Activated T-cell treated with anti-CD3 and anti-CD28 coated beads, Interleukin-2, amount 50 U/mL, for 24 hours (primary cell): ENCODE measurements around the gene OXTR.

Experiments used
- DNase-seq: peaks from one replicate; pipeline ENCODE4 v3.0.0-alpha.2; 2020
- H3K27ac Mint-ChIP-seq: 2 replicates; pipeline ENCODE4 v1.8.0; 2020; ENCODE audit warnings: mild to moderate bottlenecking, mixed read lengths
- H3K27me3 Mint-ChIP-seq: 2 replicates; pipeline ENCODE4 v1.8.0; 2020; ENCODE audit warnings: mixed read lengths
- H3K36me3 Mint-ChIP-seq: 2 replicates; pipeline ENCODE4 v1.8.0; 2020; ENCODE audit warnings: low read depth, mixed read lengths
- H3K4me1 Mint-ChIP-seq: 2 replicates; pipeline ENCODE4 v1.8.0; 2020; ENCODE audit warnings: low read depth, mixed read lengths
- H3K4me3 Mint-ChIP-seq: 2 replicates; pipeline ENCODE4 v1.8.0; 2020; ENCODE audit warnings: mild to moderate bottlenecking, moderate library complexity, mixed read lengths
- H3K9me3 Mint-ChIP-seq: 2 replicates; pipeline ENCODE4 v1.8.0; 2020; ENCODE audit warnings: mixed read lengths

Gene OXTR

GRCh38 chr3:8739757-8740504 lies 29.5 kb downstream of the OXTR start:
- Mint-ChIP-seq H3K27ac (no peak overlapping the region), H3K36me3 (no peaks in the 10 kb centered on the region)

GRCh38 chr3:8738639-8739038 lies 30.8 kb downstream of the OXTR start:
- no peak overlapping the region for H3K27ac Mint-ChIP-seq
- peaks cover 15% of the 10 kb centered on the region for H3K27me3 Mint-ChIP-seq
- H3K9me3 Mint-ChIP-seq: no peaks in the 10 kb centered on the region
- no peak for DNase-seq
- no peaks in the 10 kb centered on the region for H3K4me1 Mint-ChIP-seq
- no peaks in the 10 kb centered on the region for H3K36me3 Mint-ChIP-seq
- no peak overlapping the region for H3K4me3 Mint-ChIP-seq

More at GRCh38 chr3:8739757-8740504, 29.5 kb downstream of the OXTR start:
- Mint-ChIP-seq H3K9me3 (no peaks in the 10 kb centered on the region), H3K4me3 (no peak overlapping the region), H3K27me3 (peaks cover 11% of the 10 kb centered on the region), H3K4me1 (no peaks in the 10 kb centered on the region)
- no peak for DNase-seq

GRCh38 chr3:8737823-8738222 lies 31.6 kb downstream of the OXTR start:
- Mint-ChIP-seq H3K9me3 (no peaks in the 10 kb centered on the region), H3K27ac (no peak overlapping the region), H3K4me3 (no peak overlapping the region), H3K36me3 (no peaks in the 10 kb centered on the region), H3K27me3 (peaks cover 15% of the 10 kb centered on the region), H3K4me1 (no peaks in the 10 kb centered on the region)
- no peak for DNase-seq

- DNase-seq: no peak
- Mint-ChIP-seq H3K9me3 (no peaks in the 10 kb centered on the region), H3K4me1 (no peaks in the 10 kb centered on the region), H3K27ac (no peak overlapping the region), H3K36me3 (no peaks in the 10 kb centered on the region), H3K4me3 (no peak overlapping the region), H3K27me3 (peaks cover 19% of the 10 kb centered on the region)
These were observed 32.1 kb downstream of the OXTR start for GRCh38 chr3:8737301-8737700.

GRCh38 chr3:8736436-8736835 lies 33.0 kb downstream of the OXTR start:
- DNase-seq: no peak
- Mint-ChIP-seq H3K4me1 (no peaks in the 10 kb centered on the region), H3K27me3 (peaks cover 15% of the 10 kb centered on the region), H3K4me3 (no peak overlapping the region), H3K9me3 (no peaks in the 10 kb centered on the region), H3K27ac (no peak overlapping the region), H3K36me3 (no peaks in the 10 kb centered on the region)

- H3K4me1 Mint-ChIP-seq: no peaks in the 10 kb centered on the region
- no peak for DNase-seq
- no peak overlapping the region for H3K4me3 Mint-ChIP-seq
- H3K27ac Mint-ChIP-seq: no peak overlapping the region
- peaks cover 11% of the 10 kb centered on the region for H3K27me3 Mint-ChIP-seq
- no peaks in the 10 kb centered on the region for H3K36me3 Mint-ChIP-seq
- H3K9me3 Mint-ChIP-seq: no peaks in the 10 kb centered on the region
These were observed 34.5 kb downstream of the OXTR start for GRCh38 chr3:8734908-8735307.

- Mint-ChIP-seq H3K4me1 (no peaks in the 10 kb centered on the region), H3K36me3 (no peaks in the 10 kb centered on the region), H3K27ac (no peak overlapping the region), H3K9me3 (no peaks in the 10 kb centered on the region), H3K27me3 (peaks cover 11% of the 10 kb centered on the region), H3K4me3 (no peak overlapping the region)
- no peak for DNase-seq
These were observed 35.1 kb downstream of the OXTR start for GRCh38 chr3:8734137-8734878.

- Mint-ChIP-seq H3K4me1 (no peaks in the 10 kb centered on the region), H3K9me3 (no peaks in the 10 kb centered on the region), H3K27ac (no peak within 1 kb of the TSS), H3K27me3 (peaks cover 11% of the 10 kb centered on the region), H3K36me3 (no peaks in the 10 kb centered on the region), H3K4me3 (no peak within 1 kb of the TSS)
- no peak for DNase-seq
These were observed 35.9 kb downstream of the OXTR start, which contains the start of gene CAV3 for GRCh38 chr3:8733332-8734094. CAV3 (plus strand) TSS chr3:8733802; CDS start chr3:8733877, 75 bp downstream.

GRCh38 chr3:8732413-8732812 lies 37.0 kb downstream of the OXTR start:
- Mint-ChIP-seq H3K36me3 (no peaks in the 10 kb centered on the region), H3K27ac (no peak overlapping the region), H3K4me3 (no peak overlapping the region), H3K4me1 (no peaks in the 10 kb centered on the region), H3K9me3 (no peaks in the 10 kb centered on the region), H3K27me3 (peaks cover 11% of the 10 kb centered on the region)
- no peak for DNase-seq

GRCh38 chr3:8730656-8731055 lies 38.8 kb downstream of the OXTR start:
- no peaks in the 10 kb centered on the region for H3K36me3 Mint-ChIP-seq
- DNase-seq: no peak
- no peak overlapping the region for H3K4me3 Mint-ChIP-seq
- H3K4me1 Mint-ChIP-seq: no peaks in the 10 kb centered on the region
- H3K27ac Mint-ChIP-seq: no peak overlapping the region
- H3K9me3 Mint-ChIP-seq: peaks cover 4% of the 10 kb centered on the region
- H3K27me3 Mint-ChIP-seq: peaks cover 14% of the 10 kb centered on the region

GRCh38 chr3:8729479-8729878 lies 39.9 kb downstream of the OXTR start:
- Mint-ChIP-seq H3K27ac (no peak overlapping the region), H3K4me1 (no peaks in the 10 kb centered on the region), H3K9me3 (peaks cover 5% of the 10 kb centered on the region), H3K4me3 (no peak overlapping the region), H3K27me3 (peaks cover 13% of the 10 kb centered on the region), H3K36me3 (no peaks in the 10 kb centered on the region)
- no peak for DNase-seq

- DNase-seq: no peak
- Mint-ChIP-seq H3K4me1 (no peaks in the 10 kb centered on the region), H3K4me3 (no peak overlapping the region), H3K36me3 (no peaks in the 10 kb centered on the region), H3K9me3 (peaks cover 5% of the 10 kb centered on the region), H3K27ac (no peak overlapping the region), H3K27me3 (peaks cover 11% of the 10 kb centered on the region)
These were observed 41.6 kb downstream of the OXTR start for GRCh38 chr3:8727605-8728512.

GRCh38 chr3:8724108-8724752 lies 45.2 kb downstream of the OXTR start:
- Mint-ChIP-seq H3K36me3 (no peaks in the 10 kb centered on the region), H3K9me3 (peaks cover 8% of the 10 kb centered on the region)

More at GRCh38 chr3:8724108-8724752, 45.2 kb downstream of the OXTR start:
- peaks cover 4% of the 10 kb centered on the region for H3K27me3 Mint-ChIP-seq
- no peak overlapping the region for H3K4me3 Mint-ChIP-seq
- no peak for DNase-seq
- no peaks in the 10 kb centered on the region for H3K4me1 Mint-ChIP-seq
- no peak overlapping the region for H3K27ac Mint-ChIP-seq
